Measurements from ENCODE around the gene TMEM184A. TPM values are rescaled to one million over a fixed set of nuclear protein-coding genes. Genes with fewer than 3 reads are reported as not detected.

Gene TMEM184A
- total RNA-seq, 6 experiments from 2014 or later: 15.1 to 32.8 (median 26.7) TPM

GRCh38 chr7:1595027-1595426, 39.0 kb upstream of the TMEM184A start:
- TF ChIP-seq POLR2A (IDR thresholded peaks at IDR 0.05): no peak
- TF ChIP-seq CTCF (IDR thresholded peaks at IDR 0.05): no peak
- DNase-seq (no peak), ATAC-seq (no peak)
- no peaks in the 10 kb centered on the region for H3K4me1 ChIP-seq
- H3K27me3 ChIP-seq: no peaks in the 10 kb centered on the region
- no peaks in the 10 kb centered on the region for H3K36me3 ChIP-seq
- no peak overlapping the region for H3K27ac ChIP-seq
- intact Hi-C loops (cut with DNase I): no loop called here
- no peak overlapping the region for H3K4me3 ChIP-seq
- no peaks in the 10 kb centered on the region for H3K9me3 ChIP-seq
- WGBS (ENCODE audit: insufficient coverage, low coverage, low lambda C conversion rate, missing lambda C conversion rate): 53% methylated on average over 3 of the region's 3 CpGs

GRCh38 chr7:1593904-1594421, 38.0 kb upstream of the TMEM184A start:
- ATAC-seq (no peak), DNase-seq (no peak)

GRCh38 chr7:1593091-1593866, 37.3 kb upstream of the TMEM184A start:
- intact Hi-C loops (cut with DNase I): no loop called here
- no peaks in the 10 kb centered on the region for H3K27me3 ChIP-seq
- ATAC-seq (peak; percentile 11 to 46 (median 30)), DNase-seq (no peak)
- no peaks in the 10 kb centered on the region for H3K36me3 ChIP-seq
- TF ChIP-seq POLR2A (IDR thresholded peaks at IDR 0.05) (no peak), CTCF (IDR thresholded peaks at IDR 0.05) (no peak)
- peaks cover 0 to 3% (median 0%) of the 10 kb centered on the region in 4 donors for H3K9me3 ChIP-seq
- H3K4me3 ChIP-seq: no peak overlapping the region
- no peak overlapping the region for H3K27ac ChIP-seq
- 63% methylated on average over 3 of the region's 19 CpGs for WGBS (ENCODE audit: insufficient coverage, low coverage, low lambda C conversion rate, missing lambda C conversion rate)
- no peaks in the 10 kb centered on the region for H3K4me1 ChIP-seq

More at GRCh38 chr7:1593904-1594421, 38.0 kb upstream of the TMEM184A start:
- TF ChIP-seq CTCF (IDR thresholded peaks at IDR 0.05) (no peak), POLR2A (IDR thresholded peaks at IDR 0.05) (no peak)
- H3K36me3 ChIP-seq: no peaks in the 10 kb centered on the region
- no peak overlapping the region for H3K27ac ChIP-seq
- H3K4me1 ChIP-seq: no peaks in the 10 kb centered on the region
- WGBS (ENCODE audit: insufficient coverage, low coverage, low lambda C conversion rate, missing lambda C conversion rate): 43% methylated on average over 3 of the region's 4 CpGs
- H3K9me3 ChIP-seq: peaks cover 0 to 2% (median 0%) of the 10 kb centered on the region in 4 donors
- intact Hi-C loops (cut with DNase I): no loop called here
- no peaks in the 10 kb centered on the region for H3K27me3 ChIP-seq
- no peak overlapping the region for H3K4me3 ChIP-seq

GRCh38 chr7:1592299-1592871, 36.4 kb upstream of the TMEM184A start:
- Histone ChIP-seq H3K36me3 (no peaks in the 10 kb centered on the region), H3K9me3 (peaks cover 0 to 3% (median 0%) of the 10 kb centered on the region in 4 donors), H3K27ac (no peak overlapping the region), H3K4me1 (no peaks in the 10 kb centered on the region), H3K27me3 (no peaks in the 10 kb centered on the region), H3K4me3 (no peak overlapping the region)
- intact Hi-C loops (cut with DNase I): no loop called here
- TF ChIP-seq CTCF (IDR thresholded peaks at IDR 0.05): no peak
- no peak for TF ChIP-seq POLR2A (IDR thresholded peaks at IDR 0.05)
- no peak for DNase-seq
- ATAC-seq: no peak
- 48% methylated on average over 9 of the region's 20 CpGs for WGBS (ENCODE audit: insufficient coverage, low coverage, low lambda C conversion rate, missing lambda C conversion rate)
